Kasumi-1 (cell line): ENCODE data around the gene GMDS.

Experiments
- DNase-seq, 2 experiments: peaks; one replicate each; lab custom pipeline; 2025; lab: John Stamatoyannopoulos, UW

The GMDS gene

DNA sequence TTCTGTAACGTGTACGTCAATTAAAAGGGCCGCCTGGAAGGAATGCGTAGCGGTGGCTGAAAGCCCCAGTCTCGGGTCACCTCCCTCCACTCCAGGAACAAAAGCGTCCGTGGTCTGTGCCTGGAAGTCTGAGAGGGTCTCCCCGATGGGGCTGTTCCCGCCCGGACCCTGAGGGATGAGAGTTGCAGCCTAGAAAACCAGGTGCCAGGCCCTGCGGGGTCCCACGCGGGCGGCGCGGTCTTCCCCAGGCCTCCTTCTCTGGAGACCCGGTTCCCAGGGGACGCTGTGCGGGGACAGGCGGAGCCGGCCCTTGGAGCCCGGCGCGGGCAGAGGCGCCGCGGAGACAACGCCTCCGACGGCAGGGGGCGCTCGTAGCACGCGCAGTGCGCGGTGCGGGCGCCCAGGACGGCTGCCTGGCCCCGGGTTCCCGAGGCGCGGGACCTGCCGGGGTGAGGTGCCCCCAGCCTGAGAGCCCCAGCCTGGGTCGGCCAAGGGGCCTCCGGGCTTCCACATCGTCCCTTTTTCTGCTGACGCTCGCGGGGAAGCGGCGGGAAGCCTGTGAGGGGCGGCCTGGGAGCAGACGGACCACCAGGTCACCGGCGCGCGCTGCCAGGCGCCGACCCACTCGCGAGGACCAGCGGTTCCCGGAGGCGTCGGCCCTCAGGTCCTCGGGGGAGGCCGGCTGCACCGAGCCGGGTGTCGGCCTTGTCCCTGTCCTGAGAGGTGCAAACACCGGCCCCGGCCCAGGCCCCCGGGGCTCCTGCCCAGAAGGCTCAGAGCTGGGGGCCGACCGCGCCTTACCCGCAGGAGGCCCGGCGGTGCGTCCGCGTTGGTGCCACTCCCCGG, 641.0 kb downstream of the GMDS start:
- peak; percentile 35 to 38 for DNase-seq

DNA sequence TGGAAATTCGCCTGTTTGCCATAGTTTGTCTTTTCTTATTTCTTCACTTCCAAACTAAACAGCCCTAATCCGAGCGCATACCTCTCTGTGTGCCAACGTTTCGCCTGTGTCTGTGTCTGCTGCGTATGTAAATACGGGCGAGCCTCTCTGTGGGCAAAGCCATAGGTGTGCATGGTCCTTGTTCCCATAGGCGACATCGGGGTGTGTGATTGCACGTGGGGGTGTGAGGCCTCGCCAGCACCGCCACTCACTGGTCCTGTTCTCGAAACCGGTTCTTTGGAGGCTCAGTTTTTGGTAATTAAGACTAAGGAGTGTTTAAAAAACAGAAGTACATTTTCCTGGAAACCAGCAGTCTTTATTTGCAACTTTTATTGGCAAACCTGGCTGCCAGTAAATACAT, 641.7 kb downstream of the GMDS start:
- DNase-seq: no peak

DNA sequence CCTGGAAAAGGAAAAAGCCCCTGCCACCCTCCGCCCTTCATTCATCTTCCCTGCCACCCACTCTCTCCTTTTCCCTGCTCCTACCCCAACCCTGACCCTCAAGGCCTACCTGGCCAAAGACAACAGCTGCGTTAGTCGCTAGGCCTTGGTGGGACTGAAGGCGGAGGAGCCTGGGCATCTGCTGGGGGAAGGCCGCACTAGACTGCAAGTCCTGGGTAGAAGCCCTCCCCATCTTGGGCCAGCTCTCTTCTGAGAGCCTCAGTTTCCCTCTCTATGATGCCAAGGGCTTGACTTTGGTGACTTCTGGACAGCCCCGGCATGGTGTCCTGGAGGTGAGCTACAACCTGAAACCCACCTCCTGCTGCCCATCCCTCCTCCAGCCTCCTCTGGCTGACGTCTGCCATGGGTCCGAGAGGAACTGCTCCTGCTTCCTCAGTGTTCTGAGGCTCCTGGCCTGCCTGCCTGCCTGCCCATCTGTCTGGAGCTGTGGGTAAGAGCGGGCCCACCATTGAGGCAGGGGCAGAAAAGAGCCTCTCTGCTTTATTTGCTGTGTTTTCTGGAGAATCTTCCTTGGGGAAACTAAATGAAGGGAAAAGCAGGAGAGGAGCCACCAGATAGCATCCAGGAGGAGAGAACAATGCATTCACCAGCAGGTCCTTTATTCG, 643.2 kb downstream of the GMDS start:
- DNase-seq: no peak

DNA sequence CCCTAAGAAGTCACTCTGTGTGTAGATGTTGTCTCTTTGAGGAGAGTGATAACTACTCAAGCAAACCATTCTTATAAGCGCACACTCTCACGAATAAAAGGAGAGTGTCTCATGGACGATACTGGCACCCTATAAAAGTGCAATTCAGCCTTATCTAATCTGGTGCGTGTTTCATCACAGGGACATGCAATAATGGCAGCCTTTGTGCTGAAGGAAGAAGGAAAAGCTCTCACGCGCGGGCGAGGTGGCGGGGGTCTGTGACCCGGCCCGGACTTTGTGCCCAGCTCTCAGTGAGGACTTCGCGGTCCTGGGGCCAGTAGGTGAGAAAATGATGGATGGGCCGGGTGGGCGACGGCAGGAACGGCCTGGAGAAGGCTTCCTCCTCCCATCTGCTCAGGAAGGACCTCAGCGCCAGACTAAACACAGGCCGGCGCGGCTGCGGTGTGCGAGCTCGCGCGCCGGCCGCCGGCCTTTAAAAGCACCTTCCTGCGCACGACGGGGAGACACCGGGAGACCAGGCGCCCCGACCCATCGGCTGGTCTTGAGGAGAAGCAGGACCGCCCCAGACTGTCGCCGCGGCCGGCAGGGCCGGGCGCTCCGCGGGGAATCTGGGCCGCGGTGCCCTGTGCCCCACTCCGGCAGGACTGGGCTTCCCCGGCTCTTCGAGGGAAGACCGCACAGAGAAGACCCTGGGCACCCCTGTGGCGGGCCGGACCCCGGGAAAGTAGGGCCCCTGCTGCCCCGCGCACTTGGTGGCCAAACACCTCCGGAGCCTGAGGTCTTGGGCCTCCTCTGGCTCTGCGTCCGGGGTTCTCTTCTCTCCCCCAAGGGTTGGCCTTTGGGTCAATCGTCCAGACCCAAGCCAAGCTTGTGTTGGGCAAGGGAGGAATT, 644.0 kb downstream of the GMDS start:
- no peak for DNase-seq

DNA sequence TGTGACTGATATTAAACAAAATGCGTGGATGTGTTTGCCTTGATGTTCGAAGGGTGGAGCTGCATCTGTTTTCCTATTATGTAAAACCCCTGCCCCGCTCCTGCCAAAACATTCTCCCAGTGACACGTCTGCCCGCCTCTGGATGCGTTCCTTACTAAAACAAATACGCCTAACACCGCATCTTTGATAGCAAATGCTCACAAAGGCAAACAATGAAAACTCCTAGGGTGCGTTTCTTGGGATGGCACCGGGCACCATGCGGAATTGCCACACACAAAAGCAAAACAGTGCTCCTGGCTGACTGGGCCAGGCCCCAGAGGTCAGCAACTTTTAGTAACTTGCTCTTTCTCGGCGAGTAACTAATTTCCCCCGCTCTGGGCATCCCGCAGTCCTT, 644.6 kb downstream of the GMDS start:
- DNase-seq: no peak

DNA sequence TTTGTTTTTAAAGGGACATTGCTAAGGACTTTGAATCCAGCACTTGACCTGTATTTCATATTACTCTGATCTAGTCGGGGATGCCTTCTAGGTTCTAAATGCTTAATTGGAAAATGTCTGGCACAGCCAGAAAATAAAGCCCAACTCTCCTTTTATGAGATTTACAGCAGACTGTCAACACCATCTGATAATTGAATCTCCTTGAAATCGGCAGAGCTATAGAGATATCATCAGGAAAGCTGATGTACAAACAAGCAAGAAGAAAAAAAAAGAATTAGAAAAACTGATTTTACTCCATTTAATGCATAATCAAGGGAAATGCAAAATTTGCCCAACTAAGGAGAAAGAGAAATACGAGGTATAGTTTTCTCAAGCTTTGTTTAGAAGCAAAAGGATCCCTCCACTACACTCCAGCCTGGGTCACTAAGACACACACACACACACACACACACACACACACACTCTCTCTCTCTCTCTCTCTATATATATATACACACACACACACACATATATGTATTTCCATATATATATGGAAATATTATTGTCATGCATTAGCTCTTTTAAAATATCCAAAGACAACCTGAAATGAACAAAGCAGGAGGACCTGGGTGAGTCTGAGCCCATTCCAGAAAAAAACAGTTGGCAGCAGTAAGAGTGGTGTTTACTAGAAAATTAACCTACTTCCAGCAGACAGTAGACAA, 645.2 kb downstream of the GMDS start:
- DNase-seq: no peak

DNA sequence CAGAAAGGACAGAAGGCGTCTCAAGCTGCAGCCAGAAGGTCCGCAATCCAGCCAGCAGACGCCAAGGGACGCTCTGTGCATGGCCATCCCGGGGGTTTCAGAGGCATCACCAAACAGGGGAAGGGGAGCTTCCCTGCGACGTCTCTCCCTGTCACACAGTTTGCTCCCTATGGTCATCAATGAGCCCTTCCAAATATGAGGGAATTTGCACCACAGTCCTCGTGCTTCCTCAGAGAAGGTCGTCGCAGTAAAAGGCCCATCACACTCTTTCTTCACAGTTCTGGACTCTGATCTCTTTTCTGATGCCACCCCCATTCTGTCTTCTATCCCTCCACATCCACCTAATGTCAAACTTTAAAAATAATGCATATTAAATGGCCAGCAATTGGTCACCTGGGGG, 645.9 kb downstream of the GMDS start:
- no peak for DNase-seq

DNA sequence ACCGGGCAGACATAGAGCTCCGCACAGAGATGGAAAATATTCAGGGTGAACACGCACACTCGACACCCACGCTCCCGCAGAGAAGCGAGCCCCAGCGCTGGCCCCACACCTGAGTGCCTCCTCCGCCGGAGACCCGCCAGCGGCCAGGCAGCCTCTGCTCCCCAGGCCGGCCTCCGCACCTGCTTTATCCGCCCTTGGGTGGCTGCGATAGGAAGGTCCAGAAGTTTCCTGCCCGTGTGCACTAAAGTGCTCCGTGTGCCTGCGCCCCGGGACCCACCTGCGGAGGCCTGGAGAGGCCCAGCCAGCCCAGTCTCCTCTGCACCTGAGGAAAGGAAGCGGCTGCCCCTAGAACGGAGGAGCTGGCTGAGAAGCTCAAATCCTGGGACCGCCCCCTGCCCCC, 646.5 kb downstream of the GMDS start:
- no peak for DNase-seq

DNA sequence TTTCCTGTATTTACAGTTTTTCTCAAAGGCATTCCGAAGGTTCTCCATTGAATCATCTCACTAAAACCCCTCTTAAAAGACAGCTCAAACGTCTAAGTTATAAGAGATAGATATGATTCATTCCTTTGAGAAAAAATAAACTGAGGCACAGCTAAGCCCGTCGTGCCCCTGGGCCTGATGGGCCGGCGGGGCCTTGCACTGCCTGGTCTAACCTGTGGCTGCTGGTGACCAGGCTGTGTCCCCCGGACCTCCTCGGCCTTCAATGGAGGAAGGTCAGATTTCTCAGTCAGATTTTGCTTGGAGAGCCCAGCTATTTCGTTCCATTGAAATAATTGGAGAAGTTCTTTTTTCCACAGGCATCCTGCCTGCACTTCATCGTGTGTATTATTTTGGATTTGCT, 647.0 kb downstream of the GMDS start:
- no peak for DNase-seq

DNA sequence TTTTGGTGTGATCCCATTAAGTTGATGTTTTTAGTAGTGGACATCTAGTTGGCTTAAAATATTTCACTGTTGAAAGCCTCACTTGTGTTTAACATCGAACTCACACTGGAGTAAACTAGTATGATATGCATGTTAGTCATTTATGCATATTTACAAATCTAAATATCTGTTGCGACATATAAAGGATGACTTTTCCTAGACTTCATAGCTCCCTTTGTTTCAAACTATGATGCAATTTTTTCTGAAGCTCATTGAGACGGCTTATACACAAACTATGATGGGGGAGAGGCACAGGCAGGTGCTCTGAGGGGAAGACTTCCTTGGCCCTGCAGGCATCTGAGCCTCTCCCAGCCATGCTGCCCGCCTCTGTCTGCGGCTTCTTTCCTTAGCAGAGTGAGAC, 647.5 kb downstream of the GMDS start:
- DNase-seq: no peak

DNA sequence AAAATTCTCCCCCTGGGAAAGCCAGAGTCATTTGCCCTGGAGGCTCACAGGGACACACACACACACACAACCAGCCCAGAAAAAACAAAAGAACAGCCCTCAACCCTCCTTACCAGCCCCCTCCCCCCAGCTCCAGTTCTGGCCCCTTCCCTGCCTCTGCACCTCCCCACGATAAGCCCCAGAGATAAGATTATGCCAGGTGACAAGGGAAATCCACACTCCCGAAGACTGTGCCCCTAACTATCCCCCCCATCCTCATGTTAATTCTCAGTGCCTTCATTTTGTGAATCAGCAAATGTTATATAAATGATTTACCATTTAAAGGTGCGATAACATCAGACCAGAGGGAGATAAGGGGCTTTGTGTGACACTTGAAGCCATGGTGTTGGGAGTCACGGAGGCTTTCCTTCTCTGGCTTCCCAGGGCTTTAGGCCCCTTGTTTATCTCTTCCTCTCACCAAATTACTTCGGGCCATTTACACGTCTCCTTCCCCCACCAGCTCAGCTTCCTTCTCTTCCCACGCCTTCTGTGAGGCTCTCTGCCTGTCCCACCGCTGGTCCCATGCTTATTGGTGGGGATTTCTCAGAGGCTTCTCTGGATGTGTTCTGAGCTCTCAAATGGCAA, 648.2 kb downstream of the GMDS start:
- DNase-seq: no peak

DNA sequence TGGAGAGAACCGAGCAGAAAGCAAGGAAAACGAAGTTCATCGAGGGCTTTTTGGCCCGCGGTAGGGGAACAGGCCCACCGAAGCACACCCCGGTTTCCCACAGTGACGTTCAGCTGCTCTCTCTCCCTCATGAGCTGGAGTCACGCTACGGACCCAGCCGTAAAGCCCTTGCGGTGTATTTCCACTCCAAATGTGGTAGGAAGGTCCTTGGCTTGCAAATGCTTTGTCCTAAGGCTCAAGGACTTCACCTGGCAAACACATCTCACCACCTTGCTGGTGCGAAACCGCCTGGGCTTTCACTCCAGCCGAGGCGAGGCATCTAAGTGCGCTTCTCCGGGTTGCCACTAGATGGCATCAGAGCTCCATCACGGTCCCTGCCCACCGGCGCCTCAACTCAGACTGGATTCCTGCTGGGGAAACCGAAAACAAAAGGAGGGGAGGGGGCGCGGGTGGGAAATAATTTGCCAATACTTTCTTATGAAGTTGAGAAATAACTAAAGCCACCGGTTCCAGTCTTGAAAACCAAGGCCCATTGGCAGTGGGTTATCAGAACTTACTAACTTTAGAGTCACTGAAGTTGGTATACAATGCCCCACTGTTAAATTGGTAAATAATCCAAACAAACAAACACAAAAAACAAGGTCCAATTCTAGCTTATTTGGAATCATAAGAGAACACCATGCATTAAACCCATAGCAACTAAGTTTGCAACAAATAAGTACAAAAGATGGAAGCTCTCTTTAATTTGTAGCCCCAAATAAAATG, 649.1 kb downstream of the GMDS start:
- peak; percentile 57 to 67 for DNase-seq

DNA sequence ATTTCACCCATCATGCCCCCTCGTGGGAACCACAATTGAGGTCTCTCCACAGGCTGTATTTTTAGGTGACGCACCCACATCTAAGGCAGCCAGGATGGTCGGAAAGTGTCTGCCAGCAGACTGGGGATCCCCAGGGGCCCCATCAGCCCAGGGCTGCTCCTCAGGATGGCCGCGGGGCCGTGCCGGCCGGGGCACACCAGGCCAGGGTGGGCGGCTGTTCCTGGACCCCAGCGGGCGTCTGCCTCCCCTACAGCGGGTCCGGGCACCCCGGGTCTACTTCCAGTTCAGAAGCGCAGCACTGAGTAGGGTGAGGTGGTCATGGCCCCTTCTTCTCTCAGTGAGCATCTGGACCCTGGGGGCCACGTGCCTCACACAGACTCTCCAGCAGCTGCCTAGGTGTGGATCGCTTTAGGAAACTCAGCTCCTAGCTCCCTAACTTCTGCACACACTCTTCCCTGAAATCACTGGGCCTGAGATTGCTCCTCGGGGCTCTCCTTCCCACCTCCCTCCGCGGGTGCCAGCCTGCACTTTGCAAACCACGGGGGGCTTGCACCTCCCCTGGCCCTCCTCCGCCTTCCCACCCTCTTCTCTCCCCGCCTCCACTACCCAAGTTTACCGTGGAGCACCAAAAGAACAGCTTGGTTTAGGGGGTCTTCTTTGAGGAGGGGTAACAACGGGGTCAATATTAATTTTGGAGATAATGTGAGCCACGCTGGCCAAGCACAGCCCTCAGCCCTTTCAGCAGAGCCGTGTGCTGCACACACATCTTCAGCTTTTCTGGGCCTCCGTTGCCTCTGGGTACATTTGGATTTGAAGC, 649.9 kb downstream of the GMDS start:
- DNase-seq: no peak

DNA sequence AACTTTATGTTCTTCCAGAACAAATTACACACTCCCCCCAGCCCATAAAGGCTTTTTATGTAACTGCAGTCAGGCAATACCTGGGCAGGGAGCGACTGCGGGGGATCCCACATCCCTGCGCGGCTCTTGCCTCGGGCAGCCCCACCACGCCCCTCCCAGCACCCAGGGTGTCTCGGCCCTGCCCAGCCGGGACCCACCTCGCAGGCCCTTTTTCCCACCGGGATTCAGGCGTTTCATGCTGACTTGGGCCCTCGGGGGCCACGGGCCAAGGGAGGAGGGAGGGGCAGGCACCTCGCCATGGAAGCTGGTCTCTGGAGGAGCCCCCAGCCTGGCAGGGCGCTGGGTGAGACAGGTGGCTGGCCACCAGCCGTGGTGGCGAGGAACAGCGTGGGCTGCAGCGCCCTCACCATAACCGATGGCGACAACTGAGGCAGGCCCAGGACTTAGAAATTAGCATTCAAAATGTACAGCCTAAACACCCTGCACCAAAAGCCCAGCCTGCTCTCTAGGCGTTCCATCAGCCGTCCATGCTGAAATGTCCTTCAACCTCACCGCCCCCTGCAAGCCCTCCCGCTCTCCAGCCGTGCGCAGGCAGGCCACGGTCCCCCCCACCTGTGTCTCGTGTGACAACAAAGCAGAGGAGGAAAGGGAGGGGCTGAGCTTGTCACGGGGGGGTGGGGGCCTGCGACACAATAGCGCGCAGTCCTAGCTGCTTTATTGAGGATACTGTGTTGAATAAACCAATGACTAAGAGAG, 650.8 kb downstream of the GMDS start:
- DNase-seq: no peak

DNA sequence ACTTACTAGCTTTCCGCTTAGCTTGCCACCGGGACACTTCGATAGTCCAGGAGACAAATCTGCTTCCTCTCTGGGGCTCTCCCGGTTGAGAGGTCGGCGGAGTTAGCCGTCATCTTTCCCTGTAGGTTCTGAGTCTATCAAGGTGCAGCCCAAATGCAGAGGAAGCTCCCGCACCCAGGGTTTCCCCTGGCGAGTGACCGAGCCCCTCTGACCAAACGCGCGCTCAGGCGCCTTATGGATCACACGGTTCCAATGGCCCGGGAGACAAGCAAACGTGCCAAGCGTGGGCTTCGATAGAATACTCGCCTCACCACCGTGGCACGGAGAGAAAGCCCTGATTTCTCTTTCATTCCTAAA, 651.5 kb downstream of the GMDS start:
- no peak for DNase-seq

DNA sequence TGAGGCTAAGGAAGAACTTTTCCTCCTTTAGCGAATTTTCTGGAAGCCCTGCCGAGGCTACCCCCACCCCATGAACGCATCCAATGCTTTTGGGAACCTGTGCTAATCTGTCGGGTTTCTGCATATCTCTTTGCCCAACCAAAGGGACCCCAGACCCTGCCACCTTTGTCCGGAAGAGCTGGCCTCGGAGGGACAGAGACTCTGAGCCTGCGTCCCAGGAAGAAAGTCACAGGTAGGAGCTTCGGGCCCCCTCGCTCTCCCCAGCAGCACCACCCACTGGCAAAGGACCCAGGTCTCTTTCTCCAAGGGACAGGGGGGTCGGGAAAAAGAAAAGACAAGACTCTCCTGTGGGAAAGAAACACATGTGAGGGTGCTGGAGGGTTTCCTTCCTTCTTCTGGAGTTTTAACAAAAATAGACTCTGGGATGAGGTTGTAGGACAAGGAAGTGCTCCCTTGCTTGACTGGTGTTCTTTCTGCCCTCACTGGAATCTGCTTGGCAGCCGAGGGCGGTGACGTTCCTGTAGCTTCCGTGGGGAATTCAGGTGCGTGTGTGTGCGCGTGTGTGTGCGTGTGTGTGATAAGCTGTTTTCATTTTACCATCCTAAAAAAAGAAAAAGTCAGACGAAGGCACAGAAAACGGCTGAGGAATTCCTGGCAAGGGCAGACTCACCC, 652.0 kb downstream of the GMDS start:
- DNase-seq: no peak

DNA sequence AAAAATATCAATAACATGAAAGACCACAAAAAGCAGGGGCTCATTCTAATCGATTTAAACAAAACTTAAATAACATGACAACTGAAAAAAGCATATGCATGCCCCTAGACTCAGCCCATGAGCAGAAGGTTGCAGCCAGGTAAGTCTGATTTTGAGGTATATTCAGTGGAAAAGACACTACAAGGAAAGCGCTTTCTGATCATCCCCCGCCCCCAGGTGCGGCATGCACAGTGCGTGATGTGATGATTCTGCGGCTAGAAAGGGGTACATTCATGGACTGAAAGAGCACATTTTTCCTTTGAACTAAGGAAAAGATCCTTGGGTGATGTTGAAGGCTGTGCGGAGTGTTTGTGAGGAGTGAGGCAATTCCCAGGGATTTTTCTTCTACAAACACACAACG, 652.6 kb downstream of the GMDS start:
- DNase-seq: no peak

DNA sequence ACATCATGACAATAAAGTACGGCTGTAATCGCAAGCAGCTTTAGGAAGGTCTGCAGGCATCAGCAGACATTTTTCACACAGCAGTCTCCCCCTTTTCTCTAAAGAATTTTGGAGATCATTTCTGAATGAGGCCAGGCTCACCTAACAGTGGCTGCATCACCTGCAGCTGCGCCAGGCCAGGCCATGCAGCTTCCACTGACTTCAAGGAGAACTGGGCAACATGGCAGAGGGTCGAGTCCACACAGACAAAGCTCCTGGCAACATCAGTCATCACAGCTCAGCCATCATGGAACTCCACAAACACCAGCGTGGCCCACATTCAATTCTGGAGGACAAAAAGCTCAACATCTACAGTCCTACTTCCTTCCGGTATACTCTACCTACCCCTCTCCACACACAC, 653.5 kb downstream of the GMDS start:
- no peak for DNase-seq

DNA sequence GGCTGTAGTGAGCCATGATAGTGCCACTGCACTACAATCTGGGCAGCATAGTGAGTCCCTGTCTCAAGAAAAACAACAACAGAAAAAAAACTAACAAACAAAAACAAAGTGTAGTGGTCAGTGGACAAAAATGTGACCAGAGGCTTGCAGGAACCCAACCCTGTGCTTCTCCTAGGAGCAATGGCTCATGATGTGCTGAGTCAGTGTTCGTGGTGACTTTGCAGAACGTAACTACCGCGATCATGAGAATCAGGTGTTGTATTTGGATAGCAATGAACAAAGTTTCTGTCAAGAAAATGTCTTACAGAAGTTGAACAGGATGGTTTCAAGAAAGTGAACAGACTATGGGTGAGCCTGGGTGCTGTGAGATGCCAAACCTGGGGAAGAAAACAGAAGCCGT, 654.2 kb downstream of the GMDS start:
- DNase-seq: no peak
